ENCODE data around the gene ZNF117. TPM values are rescaled to one million over a fixed set of nuclear protein-coding genes. Genes with fewer than 3 reads are reported as not detected.

The ZNF117 gene
- total RNA-seq, 4 donors from 2014 or later, result 2.2 to 48.6 (median 7.0) TPM

DNA sequence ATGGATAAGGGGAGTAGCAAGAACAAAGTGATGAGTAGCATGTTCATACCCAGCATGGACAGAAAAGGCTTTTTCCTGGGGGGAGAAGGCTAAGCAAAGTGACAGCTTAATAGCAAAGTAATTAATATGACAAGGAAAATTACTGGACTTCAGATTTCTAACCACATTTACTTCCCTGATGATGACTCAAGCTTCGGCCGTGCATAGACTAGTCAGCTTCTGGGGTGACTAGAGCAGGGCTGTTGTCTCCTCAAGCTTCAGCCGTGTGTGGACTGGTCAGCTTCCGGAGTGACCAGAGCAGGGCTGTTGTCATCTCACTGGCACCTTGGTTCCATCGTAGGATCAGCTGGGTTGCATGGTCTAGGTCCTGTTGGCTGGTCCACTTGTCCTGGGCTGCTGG, 2.1 kb upstream of the ZNF117 start:
- Histone ChIP-seq H3K36me3 (no peaks in the 10 kb centered on the region), H3K27me3 (no peaks in the 10 kb centered on the region), H3K9me3 (peaks cover 26 to 39% of the 10 kb centered on the region in 2 donors), H3K4me3 (no peak overlapping the region), H3K4me1 (no peaks in the 10 kb centered on the region), H3K27ac (no peak overlapping the region)
- DNase-seq, result no peak
- TF ChIP-seq EP300 (IDR thresholded peaks at IDR 0.05; ENCODE audit: low read depth), result no peak
- TF ChIP-seq POLR2AphosphoS5 (IDR thresholded peaks at IDR 0.05), result no peak
- TF ChIP-seq CTCF (IDR thresholded peaks at IDR 0.05), result no peak
- no peak for TF ChIP-seq POLR2A (IDR thresholded peaks at IDR 0.05)
- WGBS, 2 donors (ENCODE audit: low coverage in 1 of 2), result 100% methylated on average over 3 to 4 of the region's 5 CpGs
- intact Hi-C loops (cut with DNase I; ENCODE audit: low total_unique reads), result no loop called here
- in situ Hi-C loops (cut with MboI; ENCODE audit: low pct_ligation_motif_present in 1 of 4, low pct_unique_long_range_greater_than_20kb in 1 of 4, low sequenced_read_pairs in 3 of 4), result no loop called here

DNA sequence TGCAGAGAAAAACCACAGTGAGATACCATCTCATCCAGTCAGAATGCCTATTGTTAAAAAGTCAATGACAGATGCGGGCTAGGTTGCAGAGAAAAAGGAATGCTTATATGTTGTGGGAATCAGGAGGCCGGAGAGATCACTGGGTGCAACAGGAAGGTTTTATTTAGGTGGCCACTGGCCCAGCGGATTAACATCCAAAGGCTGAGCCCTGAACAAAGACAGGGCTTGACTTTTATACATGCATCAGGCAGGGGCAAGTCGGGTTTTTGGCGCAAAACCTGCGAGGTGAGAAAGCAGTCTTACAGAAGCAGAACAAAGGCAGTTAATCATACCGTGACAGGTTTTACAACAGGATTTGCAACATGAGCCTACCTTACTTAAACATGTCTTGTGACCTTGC, 620 bp downstream of the ZNF117 start:
- WGBS, 2 donors (ENCODE audit: low coverage in 1 of 2), result 93 to 100% methylated on average over 4 to 7 of the region's 7 CpGs
- no peaks in the 10 kb centered on the region for H3K36me3 ChIP-seq
- TF ChIP-seq POLR2A (IDR thresholded peaks at IDR 0.05) (no peak), EP300 (IDR thresholded peaks at IDR 0.05; ENCODE audit: low read depth) (no peak), POLR2AphosphoS5 (IDR thresholded peaks at IDR 0.05) (no peak), CTCF (IDR thresholded peaks at IDR 0.05) (no peak)
- peaks cover 26 to 47% of the 10 kb centered on the region in 2 donors for H3K9me3 ChIP-seq
- intact Hi-C loops (cut with DNase I; ENCODE audit: low total_unique reads), result no loop called here
- no peak overlapping the region for H3K4me3 ChIP-seq
- in situ Hi-C loops (cut with MboI; ENCODE audit: low pct_ligation_motif_present in 1 of 4, low pct_unique_long_range_greater_than_20kb in 1 of 4, low sequenced_read_pairs in 3 of 4), result no loop called here
- no peak for DNase-seq
- no peaks in the 10 kb centered on the region for H3K4me1 ChIP-seq
- H3K27ac ChIP-seq, result no peak overlapping the region
- no peaks in the 10 kb centered on the region for H3K27me3 ChIP-seq

DNA sequence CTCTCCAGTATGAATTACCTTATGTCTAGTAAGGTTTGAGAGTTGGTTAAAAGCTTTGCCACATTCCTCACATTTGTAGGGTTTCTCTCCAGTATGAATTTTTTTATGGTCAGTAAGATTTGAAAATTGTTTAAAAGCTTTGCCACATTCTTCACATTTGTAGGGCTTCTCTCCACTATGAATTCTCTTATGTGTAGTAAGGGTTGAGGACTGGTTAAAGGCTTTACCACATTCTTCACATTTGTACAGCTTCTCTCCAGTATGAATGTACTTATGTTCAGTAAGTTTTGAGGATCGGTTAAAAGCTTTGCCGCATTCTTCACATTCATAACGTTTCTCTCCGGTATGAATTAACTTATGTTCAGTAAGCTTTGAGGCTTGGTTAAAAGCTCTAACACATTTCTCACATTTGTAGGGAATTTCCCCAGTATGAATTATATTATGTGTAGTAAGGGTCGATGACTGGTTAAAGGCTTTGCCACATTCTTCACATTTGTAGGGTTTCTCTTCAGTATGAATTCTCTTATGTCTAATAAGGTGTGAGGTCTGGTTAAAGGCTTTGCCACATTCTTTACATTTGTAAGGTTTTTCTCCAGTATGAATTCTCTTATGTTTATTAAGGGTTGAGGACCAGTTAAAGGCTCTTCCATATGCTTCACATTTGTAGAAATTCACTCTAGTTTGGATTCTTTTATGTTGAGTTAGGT, 12.2 kb downstream of the ZNF117 start:
- Histone ChIP-seq H3K36me3 (peaks cover 0 to 48% (median 23%) of the 10 kb centered on the region in 4 donors), H3K4me3 (no peak overlapping the region), H3K4me1 (no peaks in the 10 kb centered on the region), H3K27ac (no peak overlapping the region), H3K9me3 (peaks cover 73 to 76% of the 10 kb centered on the region in 2 donors), H3K27me3 (no peaks in the 10 kb centered on the region)
- TF ChIP-seq POLR2AphosphoS5 (IDR thresholded peaks at IDR 0.05) (no peak), POLR2A (IDR thresholded peaks at IDR 0.05) (no peak), CTCF (IDR thresholded peaks at IDR 0.05) (no peak), EP300 (IDR thresholded peaks at IDR 0.05; ENCODE audit: low read depth) (no peak)
- DNase-seq, result no peak
- WGBS, 2 donors (ENCODE audit: low coverage in 1 of 2), result 94 to 98% methylated on average over 5 of the region's 5 CpGs
- in situ Hi-C loops (cut with MboI; ENCODE audit: low pct_ligation_motif_present in 1 of 4, low pct_unique_long_range_greater_than_20kb in 1 of 4, low sequenced_read_pairs in 3 of 4) (no loop called here), intact Hi-C loops (cut with DNase I; ENCODE audit: low total_unique reads) (no loop called here)

DNA sequence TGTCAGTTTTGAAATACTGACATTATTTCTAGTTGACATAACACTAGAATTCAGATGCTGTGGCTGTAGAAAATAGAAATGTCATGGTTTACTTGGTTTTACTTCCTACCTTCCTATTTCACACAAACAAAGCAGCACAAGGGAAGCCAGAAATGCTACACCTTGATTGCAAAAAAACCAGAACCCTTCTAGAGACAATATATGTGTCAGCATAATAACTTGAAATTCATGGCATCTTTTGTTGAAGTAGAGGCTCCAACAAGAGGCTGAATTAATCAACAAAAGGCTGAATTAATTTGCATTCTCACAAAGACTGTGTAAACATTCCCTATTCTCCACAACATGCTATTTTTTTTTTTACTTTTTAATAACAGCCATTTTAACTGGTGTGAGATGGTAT, 25.2 kb downstream of the ZNF117 start:
- Histone ChIP-seq H3K27ac (no peak overlapping the region), H3K9me3 (peaks cover 0 to 18% of the 10 kb centered on the region in 2 donors), H3K4me1 (no peaks in the 10 kb centered on the region), H3K4me3 (no peak overlapping the region), H3K36me3 (no peaks in the 10 kb centered on the region), H3K27me3 (no peaks in the 10 kb centered on the region)
- no peak for DNase-seq
- in situ Hi-C loops (cut with MboI; ENCODE audit: low pct_ligation_motif_present in 1 of 4, low pct_unique_long_range_greater_than_20kb in 1 of 4, low sequenced_read_pairs in 3 of 4) (loop anchor here in 2 of 4 donors (25.0 kb wide), 2 partner anchors 247 to 347 kb away; no protein-coding TSS in a partner anchor), intact Hi-C loops (cut with DNase I; ENCODE audit: low total_unique reads) (no loop called here)
- TF ChIP-seq CTCF (IDR thresholded peaks at IDR 0.05), result no peak
- no peak for TF ChIP-seq POLR2AphosphoS5 (IDR thresholded peaks at IDR 0.05)
- TF ChIP-seq POLR2A (IDR thresholded peaks at IDR 0.05), result no peak
- no peak for TF ChIP-seq EP300 (IDR thresholded peaks at IDR 0.05; ENCODE audit: low read depth)
